Activated T-cell treated with anti-CD3 and anti-CD28 coated beads, Interleukin-2, amount 50 U/mL, for 4 hours (primary cell): Measurements from ENCODE around the gene SLC22A3. TPM values are rescaled to one million over a fixed set of nuclear protein-coding genes. Genes with fewer than 3 reads are reported as not detected.

ENCODE experiments used
- ATAC-seq, 2 donors: fragments of 200-7000 bp; cut with Tn5 transposase; one replicate each; pipeline ENCODE4 v1.10.0; 2021
- DNase-seq: peaks from one replicate; pipeline ENCODE4 v3.0.0-alpha.2; 2020
- H3K27me3 Mint-ChIP-seq: one replicate; pipeline ENCODE4 v1.8.0; 2021; ENCODE audit warnings: low read depth, mixed read lengths
- H3K36me3 Mint-ChIP-seq: one replicate; pipeline ENCODE4 v1.8.0; 2022; ENCODE audit warnings: mixed read lengths; ENCODE audit not compliant: insufficient read depth
- H3K4me1 Mint-ChIP-seq: one replicate; pipeline ENCODE4 v1.8.0; 2021; ENCODE audit warnings: low read depth, mixed read lengths
- H3K4me3 Mint-ChIP-seq: one replicate; pipeline ENCODE4 v1.8.0; 2021; ENCODE audit warnings: mild to moderate bottlenecking, moderate library complexity, mixed read lengths
- H3K9me3 Mint-ChIP-seq: one replicate; pipeline ENCODE4 v1.8.0; 2021; ENCODE audit warnings: mixed read lengths
- total RNA-seq, 3 donors: library from RNA; stranded (reverse); gene quantifications; one replicate each; pipeline ENCODE4 v1.2.1, GENCODE V29; 2021

The SLC22A3 gene
- total RNA-seq, 3 donors from 2014 or later = 0.11 to 0.13 TPM; not detected in 1

- peaks cover 7% of the 10 kb centered on the region for H3K4me1 Mint-ChIP-seq
- no peak overlapping the region for H3K4me3 Mint-ChIP-seq
- peaks cover 31% of the 10 kb centered on the region for H3K27me3 Mint-ChIP-seq
- no peaks in the 10 kb centered on the region for H3K9me3 Mint-ChIP-seq
- no peak for DNase-seq
- no peak for ATAC-seq
- no peaks in the 10 kb centered on the region for H3K36me3 Mint-ChIP-seq
Measured at GRCh38 chr6:160426136-160426535, 78.0 kb downstream of the SLC22A3 start.

- peaks cover 7% of the 10 kb centered on the region for H3K4me1 Mint-ChIP-seq
- DNase-seq (no peak), ATAC-seq (no peak)
Measured at GRCh38 chr6:160427312-160428068, 79.3 kb downstream of the SLC22A3 start.

GRCh38 chr6:160428069-160428430 lies 79.9 kb downstream of the SLC22A3 start:
- ATAC-seq = no peak
- Mint-ChIP-seq H3K9me3 (no peaks in the 10 kb centered on the region), H3K36me3 (no peaks in the 10 kb centered on the region), H3K4me3 (no peak overlapping the region), H3K4me1 (peaks cover 7% of the 10 kb centered on the region), H3K27me3 (peaks cover 29% of the 10 kb centered on the region)
- no peak for DNase-seq

More at GRCh38 chr6:160427312-160428068, 79.3 kb downstream of the SLC22A3 start:
- no peaks in the 10 kb centered on the region for H3K9me3 Mint-ChIP-seq
- H3K27me3 Mint-ChIP-seq = peaks cover 27% of the 10 kb centered on the region
- no peaks in the 10 kb centered on the region for H3K36me3 Mint-ChIP-seq
- no peak overlapping the region for H3K4me3 Mint-ChIP-seq

GRCh38 chr6:160428818-160429619 lies 80.8 kb downstream of the SLC22A3 start:
- Mint-ChIP-seq H3K9me3 (no peaks in the 10 kb centered on the region), H3K4me1 (peaks cover 7% of the 10 kb centered on the region), H3K36me3 (no peaks in the 10 kb centered on the region), H3K27me3 (peaks cover 29% of the 10 kb centered on the region), H3K4me3 (no peak overlapping the region)
- DNase-seq (no peak), ATAC-seq (no peak)

- no peak for ATAC-seq
- no peak overlapping the region for H3K4me3 Mint-ChIP-seq
- H3K27me3 Mint-ChIP-seq = peaks cover 29% of the 10 kb centered on the region
- no peaks in the 10 kb centered on the region for H3K36me3 Mint-ChIP-seq
- DNase-seq = no peak
- peaks cover 7% of the 10 kb centered on the region for H3K4me1 Mint-ChIP-seq
- no peaks in the 10 kb centered on the region for H3K9me3 Mint-ChIP-seq
Measured at GRCh38 chr6:160429620-160429895, 81.4 kb downstream of the SLC22A3 start.

GRCh38 chr6:160430203-160430602 lies 82.0 kb downstream of the SLC22A3 start:
- Mint-ChIP-seq H3K9me3 (no peaks in the 10 kb centered on the region), H3K36me3 (no peaks in the 10 kb centered on the region), H3K4me1 (peaks cover 7% of the 10 kb centered on the region), H3K27me3 (peaks cover 29% of the 10 kb centered on the region), H3K4me3 (no peak overlapping the region)
- DNase-seq = no peak
- no peak for ATAC-seq

- peaks cover 8% of the 10 kb centered on the region for H3K4me1 Mint-ChIP-seq
- no peak for ATAC-seq
- H3K27me3 Mint-ChIP-seq = peaks cover 32% of the 10 kb centered on the region
Measured at GRCh38 chr6:160430751-160431150, 82.6 kb downstream of the SLC22A3 start.

GRCh38 chr6:160431226-160431625 lies 83.0 kb downstream of the SLC22A3 start:
- peaks cover 33% of the 10 kb centered on the region for H3K27me3 Mint-ChIP-seq
- peaks cover 10% of the 10 kb centered on the region for H3K4me1 Mint-ChIP-seq

More at GRCh38 chr6:160430751-160431150, 82.6 kb downstream of the SLC22A3 start:
- Mint-ChIP-seq H3K9me3 (no peaks in the 10 kb centered on the region), H3K4me3 (no peak overlapping the region), H3K36me3 (no peaks in the 10 kb centered on the region)
- no peak for DNase-seq

GRCh38 chr6:160431791-160432404 lies 83.7 kb downstream of the SLC22A3 start:
- H3K27me3 Mint-ChIP-seq = peaks cover 34% of the 10 kb centered on the region
- H3K4me1 Mint-ChIP-seq = peaks cover 7% of the 10 kb centered on the region
- no peak overlapping the region for H3K4me3 Mint-ChIP-seq
- no peaks in the 10 kb centered on the region for H3K36me3 Mint-ChIP-seq
- no peaks in the 10 kb centered on the region for H3K9me3 Mint-ChIP-seq
- DNase-seq (no peak), ATAC-seq (no peak)

More at GRCh38 chr6:160431226-160431625, 83.0 kb downstream of the SLC22A3 start:
- H3K4me3 Mint-ChIP-seq = no peak overlapping the region
- H3K9me3 Mint-ChIP-seq = no peaks in the 10 kb centered on the region
- ATAC-seq (no peak), DNase-seq (no peak)
- H3K36me3 Mint-ChIP-seq = no peaks in the 10 kb centered on the region

GRCh38 chr6:160435935-160436334 lies 87.8 kb downstream of the SLC22A3 start:
- no peak overlapping the region for H3K4me3 Mint-ChIP-seq
- no peaks in the 10 kb centered on the region for H3K36me3 Mint-ChIP-seq
- no peaks in the 10 kb centered on the region for H3K9me3 Mint-ChIP-seq
- H3K4me1 Mint-ChIP-seq = peaks cover 7% of the 10 kb centered on the region
- ATAC-seq (no peak), DNase-seq (no peak)
- H3K27me3 Mint-ChIP-seq = peaks cover 18% of the 10 kb centered on the region

GRCh38 chr6:160437154-160437553 lies 89.0 kb downstream of the SLC22A3 start:
- H3K4me1 Mint-ChIP-seq = peaks cover 7% of the 10 kb centered on the region
- no peak for ATAC-seq
- H3K27me3 Mint-ChIP-seq = peaks cover 18% of the 10 kb centered on the region
- no peaks in the 10 kb centered on the region for H3K36me3 Mint-ChIP-seq
- no peaks in the 10 kb centered on the region for H3K9me3 Mint-ChIP-seq
- no peak overlapping the region for H3K4me3 Mint-ChIP-seq
- no peak for DNase-seq

GRCh38 chr6:160437775-160438174 lies 89.6 kb downstream of the SLC22A3 start:
- H3K36me3 Mint-ChIP-seq = no peaks in the 10 kb centered on the region
- ATAC-seq = no peak
- no peak overlapping the region for H3K4me3 Mint-ChIP-seq
- H3K27me3 Mint-ChIP-seq = peaks cover 17% of the 10 kb centered on the region
- peaks cover 7% of the 10 kb centered on the region for H3K4me1 Mint-ChIP-seq
- no peak for DNase-seq
- no peaks in the 10 kb centered on the region for H3K9me3 Mint-ChIP-seq

- Mint-ChIP-seq H3K27me3 (peaks cover 15% of the 10 kb centered on the region), H3K4me3 (no peak overlapping the region), H3K4me1 (peaks cover 7% of the 10 kb centered on the region), H3K36me3 (no peaks in the 10 kb centered on the region), H3K9me3 (no peaks in the 10 kb centered on the region)
- ATAC-seq = no peak
- no peak for DNase-seq
Measured at GRCh38 chr6:160438481-160438880, 90.3 kb downstream of the SLC22A3 start.

- Mint-ChIP-seq H3K9me3 (no peaks in the 10 kb centered on the region), H3K36me3 (no peaks in the 10 kb centered on the region), H3K4me1 (peaks cover 7% of the 10 kb centered on the region), H3K27me3 (peaks cover 20% of the 10 kb centered on the region), H3K4me3 (no peak overlapping the region)
- DNase-seq (no peak), ATAC-seq (no peak)
Measured at GRCh38 chr6:160439751-160440150, 91.6 kb downstream of the SLC22A3 start.
